Fibroblast of peridontal ligament (primary cell): ENCODE results near the gene TRIP4.
"Not testable (repeated sequence)": the region's sequence is repeated elsewhere in the genome, so short reads cannot be mapped to it uniquely, and the experiment has no call there.

Source experiments
- DNase-seq: peaks from one replicate; pipeline ENCODE4 v3.0.0-alpha.2; 2010; ENCODE audit errors: extremely low read depth

The TRIP4 gene

DNA sequence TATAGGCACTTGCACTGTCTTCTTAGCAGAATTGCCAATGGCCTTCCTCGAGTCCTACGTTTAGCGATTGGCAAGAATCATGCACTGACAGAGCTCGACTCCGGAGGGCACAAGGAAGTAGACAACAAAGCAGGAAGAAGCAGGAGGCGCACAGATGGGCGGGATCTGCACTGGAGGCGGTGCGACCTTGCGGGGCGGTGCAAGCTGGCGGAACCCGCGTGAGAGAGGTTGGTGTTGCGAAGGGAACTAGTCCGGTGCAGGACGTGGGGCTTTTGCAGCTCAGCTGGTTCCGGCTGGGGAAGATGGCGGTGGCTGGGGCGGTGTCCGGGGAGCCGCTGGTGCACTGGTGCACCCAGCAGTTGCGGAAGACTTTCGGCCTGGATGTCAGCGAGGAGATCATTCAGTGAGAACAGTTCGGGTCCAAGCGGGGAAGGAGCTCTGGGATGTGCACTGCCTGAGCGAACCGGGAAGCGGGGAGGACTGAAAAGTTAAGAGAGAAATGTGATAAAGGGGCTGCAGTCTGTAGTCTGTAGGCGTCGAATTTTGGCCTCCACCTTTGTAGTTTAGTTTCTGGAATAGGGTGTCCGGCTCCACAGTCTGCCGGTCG is at the start of gene TRIP4:
TRIP4 (plus strand) TSS at position 275 of the 607 bp plus-strand sequence; CDS start at position 303, 28 bp downstream.
- DNase-seq = peak; percentile 97

DNA sequence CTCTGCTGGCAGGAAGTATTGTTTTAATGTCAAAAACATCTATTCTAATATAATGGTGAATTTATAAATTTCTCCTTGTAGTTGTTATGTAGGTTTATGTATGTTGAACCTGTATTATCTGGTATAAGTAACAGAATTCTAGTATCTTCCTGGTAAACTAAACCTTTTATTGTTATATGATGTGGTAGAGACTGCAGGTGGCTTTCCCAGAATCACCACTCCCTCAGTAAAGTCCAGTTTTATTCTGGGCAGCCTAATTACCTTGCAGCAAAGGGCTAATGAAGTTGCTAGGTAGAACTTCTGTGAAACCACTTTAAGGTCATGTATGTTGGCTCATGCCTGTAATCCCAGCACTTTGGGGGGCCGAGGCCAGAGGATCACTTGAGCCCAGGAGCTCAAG is 47.3 kb upstream of the TRIP4 start:
- DNase-seq = no peak

DNA sequence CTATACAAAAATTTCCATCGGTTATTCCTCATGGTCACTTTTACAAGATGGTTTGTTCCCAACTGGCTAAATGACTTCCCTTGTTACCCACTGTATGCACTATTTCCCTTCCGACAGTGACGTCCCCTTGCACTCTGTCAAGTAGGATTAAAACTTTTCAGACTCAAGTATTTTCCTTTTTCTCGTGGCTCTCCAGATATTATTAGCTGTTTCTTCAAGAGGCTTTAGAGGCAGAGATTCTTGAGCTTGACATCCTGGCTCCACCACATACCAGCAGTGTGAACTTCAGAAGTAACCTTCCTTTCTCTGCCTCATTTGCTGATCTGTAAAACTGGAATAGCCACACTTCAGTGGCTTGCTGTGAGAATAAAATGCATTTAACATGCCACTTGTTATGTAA is 45.7 kb upstream of the TRIP4 start:
- no peak for DNase-seq

DNA sequence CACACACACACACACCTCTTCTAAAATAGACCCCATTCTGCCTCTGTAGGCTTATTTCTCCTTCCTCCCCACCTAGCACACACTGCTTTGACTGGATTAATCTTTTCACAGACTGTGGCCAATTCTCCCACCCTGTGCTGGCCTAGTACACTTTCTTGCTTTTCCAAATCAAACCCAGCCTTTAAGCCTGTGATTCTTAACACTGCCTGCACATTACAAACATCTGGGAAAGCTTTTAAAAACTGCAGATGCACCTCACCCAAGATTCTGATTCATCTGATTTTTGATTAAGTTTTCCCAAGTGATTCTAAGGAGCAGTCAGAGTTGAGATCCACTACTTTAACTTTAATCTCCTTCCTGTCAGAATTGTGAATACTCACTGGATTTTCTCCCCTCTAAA is 44.4 kb upstream of the TRIP4 start:
- peak; percentile 75 for DNase-seq

DNA sequence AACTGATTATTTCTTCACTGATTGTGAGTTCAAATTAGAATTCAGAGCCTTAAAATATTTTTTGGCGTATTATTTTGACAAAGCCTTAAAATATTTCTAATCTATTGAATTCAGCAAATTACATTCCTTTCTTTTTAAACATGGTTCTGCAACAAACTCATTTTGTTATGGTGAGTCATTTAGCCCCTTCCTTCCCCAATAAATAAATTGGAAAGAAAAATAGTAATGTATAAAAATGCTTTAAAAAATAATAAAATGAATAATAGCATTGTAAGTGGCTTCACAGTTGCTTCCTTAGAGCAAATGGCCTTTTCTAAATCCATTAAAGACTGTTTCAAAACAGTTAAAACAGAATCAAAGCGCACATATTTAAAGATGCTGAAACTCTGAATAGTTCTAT is 43.8 kb upstream of the TRIP4 start:
- DNase-seq = peak; percentile 27

DNA sequence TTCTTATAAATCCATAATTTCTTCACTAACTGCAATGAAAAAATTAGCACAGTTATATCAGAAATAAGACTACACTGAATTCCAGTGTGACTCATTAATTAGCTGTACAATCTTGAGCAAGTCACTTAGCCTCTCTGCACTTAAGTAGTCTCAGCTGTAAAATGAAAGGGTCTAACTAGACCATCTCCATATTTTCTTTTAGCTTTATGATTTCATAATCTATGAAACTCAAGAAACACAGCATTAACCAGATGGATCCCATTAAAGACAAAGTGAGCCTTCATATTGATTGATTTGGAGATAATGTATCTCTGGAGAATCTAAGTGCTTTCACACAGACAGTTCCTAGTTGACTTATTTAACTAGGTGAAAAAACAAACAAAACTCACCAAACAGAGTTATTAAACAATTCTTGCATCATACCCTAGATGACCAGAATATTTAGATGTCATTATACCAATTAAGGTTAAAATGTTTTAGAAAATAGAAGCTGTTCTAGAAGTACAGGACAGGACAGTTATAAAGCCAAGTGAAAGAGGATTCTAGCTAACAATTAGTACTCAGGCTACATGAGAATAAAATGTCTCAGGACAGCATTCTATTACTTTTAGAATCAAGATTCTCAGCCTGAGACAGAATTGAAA is 42.9 kb upstream of the TRIP4 start:
- peak; percentile 67 for DNase-seq

DNA sequence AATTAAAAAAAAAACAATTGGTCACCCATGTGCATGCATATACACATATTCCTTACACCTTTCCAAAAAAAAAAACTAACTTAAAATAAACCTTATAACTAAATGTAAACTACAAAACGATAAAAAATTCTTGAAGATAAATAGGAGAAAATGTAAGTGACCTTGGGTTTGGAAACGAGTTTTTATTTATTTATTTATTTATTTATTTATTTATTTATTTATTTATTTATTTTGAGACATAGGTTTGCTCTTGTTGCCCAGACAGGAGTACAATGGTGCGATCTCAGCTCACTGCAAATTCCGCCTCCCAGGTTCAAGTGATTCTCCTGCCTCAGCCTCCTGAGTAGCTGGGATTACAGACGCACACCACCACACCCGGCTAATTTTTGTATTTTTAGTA is 41.4 kb upstream of the TRIP4 start:
- DNase-seq = not testable (repeated sequence)

DNA sequence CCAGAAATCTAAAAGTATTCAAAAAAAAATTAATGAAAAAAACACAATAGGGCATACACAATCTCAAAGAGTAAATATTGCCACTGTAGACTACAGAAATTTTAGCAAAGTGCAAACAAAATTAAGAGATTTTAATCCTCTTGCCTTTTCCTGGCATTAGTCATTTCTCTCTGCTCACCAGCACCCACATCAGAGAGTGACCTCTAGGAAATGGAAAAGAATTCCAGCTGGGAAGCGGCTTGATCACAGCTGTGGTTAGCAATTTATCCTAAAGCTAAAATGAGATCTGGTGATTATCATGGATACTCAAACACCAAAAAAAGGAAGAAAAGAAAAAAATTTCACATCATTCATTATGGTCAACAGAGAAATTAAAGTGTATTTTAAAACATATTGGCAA is 39.2 kb upstream of the TRIP4 start:
- DNase-seq = peak; percentile 38

DNA sequence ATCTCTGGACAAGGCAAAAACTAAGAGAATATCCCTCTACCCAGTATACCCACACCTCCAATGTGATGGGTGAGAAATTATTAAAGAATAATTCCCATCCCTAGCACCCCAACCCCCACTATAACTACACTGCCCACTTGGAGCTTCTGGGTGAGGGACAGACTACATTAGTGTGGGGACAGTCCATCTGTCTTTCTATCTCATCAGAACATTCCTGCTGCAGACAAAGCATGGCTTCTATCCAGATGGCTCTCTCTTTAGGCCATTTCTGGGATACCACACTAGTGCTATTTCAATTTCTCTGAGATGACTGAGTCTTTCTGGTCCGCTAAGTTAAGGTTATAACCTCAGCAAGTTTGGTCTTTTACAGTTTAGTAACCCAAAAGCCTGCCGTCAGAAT is 38.3 kb upstream of the TRIP4 start:
- DNase-seq = no peak

DNA sequence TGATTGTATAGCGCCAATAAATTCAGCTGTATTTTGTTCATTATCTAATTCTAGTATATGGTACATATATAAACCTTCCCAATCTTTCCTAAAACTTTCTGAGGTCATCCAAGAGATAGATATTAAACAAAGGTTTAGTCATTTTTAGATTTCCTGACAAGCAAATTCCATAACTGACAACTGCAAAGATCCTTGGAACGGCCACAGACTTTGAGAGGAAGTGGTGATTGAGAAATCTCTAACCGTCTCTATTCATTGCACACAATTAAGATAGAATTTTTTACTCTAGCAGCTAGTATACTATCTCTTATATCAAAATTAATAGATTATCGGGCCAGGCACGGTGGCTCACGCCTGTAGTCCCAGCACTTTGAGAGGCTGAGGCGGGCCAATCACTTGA is 36.4 kb upstream of the TRIP4 start:
- no peak for DNase-seq

DNA sequence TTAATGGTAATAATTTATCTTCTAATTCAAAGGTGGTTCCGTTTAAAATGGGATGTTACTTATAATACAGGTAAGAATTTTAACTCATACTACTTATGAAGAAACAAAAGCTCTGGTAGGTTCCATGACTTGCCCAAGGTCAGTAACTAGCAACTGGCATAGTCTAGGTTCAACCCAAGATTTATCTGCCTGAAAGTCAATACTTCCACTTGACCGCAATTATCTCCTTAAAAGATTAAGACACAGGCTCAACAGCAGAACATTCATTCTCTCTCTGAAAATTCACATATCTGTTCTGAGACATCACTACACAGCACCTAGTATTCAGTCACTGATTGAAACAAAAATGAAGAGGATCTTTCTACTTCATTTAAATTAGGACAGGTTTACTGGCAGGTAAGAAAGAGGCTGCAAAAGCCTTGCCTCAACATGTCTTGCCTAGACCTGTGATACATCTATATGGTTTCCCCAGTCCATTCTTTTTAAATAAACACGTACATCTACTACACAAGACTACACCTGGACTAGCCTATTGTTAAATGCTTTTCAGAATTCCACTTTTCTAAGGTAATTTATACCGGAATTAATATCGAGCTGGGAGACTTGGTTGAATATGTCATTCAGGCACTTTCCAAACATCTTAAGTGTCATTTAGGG is 32.8 kb upstream of the TRIP4 start:
- DNase-seq = no peak

DNA sequence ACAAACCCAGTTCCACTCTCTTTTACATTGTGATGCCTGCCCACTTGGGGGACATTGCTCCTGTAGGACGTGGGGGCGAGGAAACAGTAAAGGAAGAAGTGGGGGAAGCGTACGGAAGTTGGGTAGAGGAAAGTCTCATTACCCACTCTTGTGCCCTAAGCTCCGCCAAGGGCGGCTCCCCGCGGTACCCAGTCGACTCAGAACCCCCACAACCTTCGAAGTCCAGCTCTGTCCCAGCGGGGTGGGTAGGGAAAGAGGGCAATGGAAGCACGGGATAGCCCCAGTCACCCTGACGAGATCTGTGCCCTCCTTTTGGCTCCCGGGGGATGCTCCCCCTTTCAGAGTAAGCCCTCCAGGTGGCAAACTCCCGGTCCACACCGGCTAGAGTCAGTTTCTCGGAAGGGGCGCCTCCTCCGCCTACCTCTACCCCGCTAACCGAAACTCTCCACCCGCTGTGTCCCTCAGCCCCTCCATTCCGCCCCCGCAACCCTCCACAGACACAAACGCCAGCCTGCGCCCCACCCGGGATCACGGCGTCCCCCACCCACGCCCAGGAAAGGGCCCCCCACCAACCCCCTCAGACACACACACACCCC is 32.2 kb upstream of the TRIP4 start:
- DNase-seq = no peak

DNA sequence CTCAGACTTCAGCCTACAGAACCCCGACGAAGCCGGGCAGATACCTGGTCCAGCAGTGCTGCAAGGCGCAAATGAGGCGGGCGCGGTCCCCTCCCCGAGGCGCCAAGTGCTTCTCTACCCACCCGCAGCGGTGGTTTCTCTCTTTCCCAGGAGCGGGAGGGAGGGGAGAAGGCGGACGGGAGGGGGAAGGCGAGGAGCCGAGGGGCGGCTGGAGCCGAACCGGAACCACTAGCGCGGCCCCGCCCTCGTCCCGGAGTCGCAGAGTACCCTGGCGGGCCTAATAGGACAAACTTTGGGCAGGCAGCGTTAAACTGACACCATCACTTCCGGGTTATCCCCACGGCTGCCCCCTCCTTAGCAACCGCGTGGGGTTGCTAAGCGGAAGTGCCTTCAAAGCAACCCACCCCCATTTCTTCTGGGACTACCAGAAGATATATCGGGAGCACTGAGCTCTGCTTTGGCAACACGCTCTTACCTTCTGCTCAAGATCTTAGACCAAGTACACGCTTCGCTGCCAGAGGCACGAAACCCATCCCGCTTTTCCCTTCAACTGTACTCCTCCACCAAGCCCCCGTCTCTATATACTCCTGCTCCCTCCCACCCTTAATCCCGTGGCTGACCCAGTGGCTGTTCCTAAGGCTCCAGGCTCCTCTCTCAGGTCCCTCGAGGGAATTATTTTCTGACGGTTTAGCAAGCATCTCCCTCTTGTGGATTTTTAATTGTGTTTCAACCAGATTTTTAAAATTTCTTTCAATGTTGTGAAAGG is 31.5 kb upstream of the TRIP4 start, which contains the start of gene CSNK1G1:
CSNK1G1 (minus strand) TSS at position 230 of the 766 bp plus-strand sequence. CDS start 55,674 bp downstream, outside the sequence.
- DNase-seq = peak; percentile 96

DNA sequence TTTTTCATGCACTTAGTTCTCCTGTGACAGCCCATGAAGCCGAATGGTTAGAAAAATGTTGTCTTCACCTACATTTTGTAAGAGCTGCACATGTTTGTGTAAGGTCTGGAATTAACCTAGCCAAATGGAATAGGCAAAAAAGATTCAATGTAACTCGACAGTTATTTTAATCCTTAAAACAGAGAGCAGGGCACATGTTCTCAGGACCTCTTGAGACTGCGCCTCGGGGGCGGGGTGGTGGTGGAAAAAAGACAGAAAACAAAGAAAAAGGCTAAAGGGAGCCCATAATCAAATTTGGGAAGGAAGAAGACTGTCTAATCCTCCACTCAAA is 31.0 kb upstream of the TRIP4 start:
- DNase-seq = no peak

DNA sequence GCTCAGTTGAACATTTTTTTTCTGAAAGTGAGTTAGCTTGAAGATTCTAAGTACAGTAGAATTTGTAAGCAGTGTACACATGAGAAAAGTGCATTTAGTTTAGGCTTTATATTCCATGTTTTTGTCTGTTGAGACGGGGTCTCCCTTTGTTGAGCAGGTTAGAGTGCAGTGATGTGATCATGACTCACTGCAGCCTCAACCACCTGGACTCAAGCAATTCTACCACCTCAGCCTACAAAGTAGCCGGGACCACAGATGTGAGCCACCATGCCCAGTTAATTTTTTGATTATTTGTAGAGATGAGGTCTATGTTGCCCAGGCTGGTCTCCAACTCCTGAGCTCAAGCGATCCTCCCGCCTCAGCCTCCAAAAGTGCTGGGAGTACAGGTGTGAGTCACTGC is 26.4 kb upstream of the TRIP4 start:
- no peak for DNase-seq

DNA sequence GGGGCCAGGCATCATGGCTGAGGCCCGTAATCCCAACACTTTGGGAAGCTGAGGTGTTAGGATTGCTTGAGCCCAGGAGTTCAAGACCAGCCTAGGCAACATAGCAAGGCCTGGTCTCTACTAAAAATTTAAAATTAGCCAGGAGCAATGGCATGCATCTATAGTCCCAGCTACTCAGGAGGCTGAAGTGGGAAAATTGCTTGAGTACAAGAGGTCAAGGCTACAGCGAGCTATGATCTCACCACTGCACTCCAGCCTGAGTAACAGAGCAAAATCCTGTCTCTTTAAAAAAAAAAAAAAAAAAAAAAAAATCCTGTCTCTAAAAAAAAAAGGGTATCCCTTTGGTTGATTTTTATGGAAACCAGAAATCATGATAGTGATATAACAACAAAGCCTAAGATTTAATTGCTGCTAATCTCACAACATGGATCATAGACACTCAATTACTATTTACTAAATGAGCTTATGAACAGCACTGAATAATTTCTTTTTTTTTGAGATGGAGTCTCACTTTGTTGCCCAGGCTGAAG is 18.5 kb upstream of the TRIP4 start:
- no peak for DNase-seq

DNA sequence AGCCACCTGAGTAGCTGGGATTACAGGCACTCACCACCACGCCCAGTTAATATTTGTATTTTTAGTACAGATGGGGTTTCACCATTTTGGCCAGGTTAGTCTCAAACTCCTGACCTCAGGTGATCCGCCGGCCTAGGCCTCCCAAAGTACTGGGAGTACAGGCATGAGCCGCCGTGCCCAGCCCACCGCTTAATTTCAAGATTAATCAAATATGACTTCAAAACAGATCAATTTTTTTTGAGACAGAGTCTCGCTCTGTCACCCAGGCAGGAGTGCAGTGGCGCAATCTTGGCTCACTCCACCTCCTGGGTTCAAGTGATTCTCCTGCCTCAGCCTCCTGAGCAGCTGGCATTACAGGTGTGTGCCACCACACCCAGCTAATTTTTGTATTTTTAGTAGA is 16.3 kb upstream of the TRIP4 start:
- DNase-seq = not testable (repeated sequence)

DNA sequence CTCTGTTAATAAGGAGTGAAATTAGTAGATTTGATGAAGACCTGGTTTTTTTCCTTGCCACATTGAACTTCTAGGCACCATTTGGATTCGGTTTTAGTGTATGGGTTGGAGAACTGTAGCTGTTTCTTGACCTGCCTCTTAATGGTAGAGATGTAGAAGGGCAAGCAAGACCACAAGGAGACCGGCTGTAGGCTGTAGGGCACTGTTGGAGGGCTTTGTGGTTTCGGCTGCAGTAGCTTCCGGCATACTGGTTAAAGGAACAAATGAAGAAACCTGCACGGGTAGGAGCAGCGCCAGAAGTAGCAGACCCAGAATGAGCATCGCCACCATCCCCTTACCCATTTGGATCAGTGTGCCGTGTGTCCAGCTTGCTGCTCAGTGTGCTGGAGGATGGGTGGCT is 14.3 kb upstream of the TRIP4 start:
- no peak for DNase-seq

DNA sequence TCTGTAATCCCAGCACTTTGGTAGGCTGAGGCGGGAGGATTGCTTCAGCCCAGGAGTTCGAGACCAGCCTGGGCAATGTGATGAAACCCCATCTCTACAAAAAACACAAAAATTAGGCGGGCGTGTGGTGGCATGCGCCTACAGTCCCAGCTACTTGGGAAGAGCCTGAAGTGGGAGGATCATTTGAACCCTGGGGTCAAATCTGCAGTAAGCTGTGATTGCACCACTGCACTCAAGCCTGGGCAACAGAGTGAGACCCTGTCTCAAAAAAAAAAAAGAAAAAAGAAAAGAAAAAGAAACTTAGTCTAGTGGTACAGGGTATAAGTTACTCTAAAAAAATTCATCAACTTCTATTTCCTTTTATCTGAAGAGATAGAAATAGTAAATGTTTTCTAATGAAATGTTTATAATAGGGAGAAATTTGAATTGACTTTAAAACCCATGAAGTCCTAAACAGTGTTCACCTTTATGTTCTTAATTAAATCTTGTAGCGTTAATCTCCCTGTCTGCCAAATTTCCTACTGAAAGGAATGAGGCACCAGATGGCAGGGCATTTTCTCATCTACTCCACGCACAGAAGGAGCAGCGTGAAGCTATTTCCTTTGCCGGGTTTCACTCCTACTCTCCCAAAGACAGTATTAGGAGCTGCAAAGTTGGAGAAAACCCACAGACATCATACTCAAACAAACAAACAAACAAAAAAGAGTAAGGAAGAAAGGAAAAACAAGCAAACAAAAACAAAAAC is 8.2 kb upstream of the TRIP4 start:
- peak; percentile 44 for DNase-seq

DNA sequence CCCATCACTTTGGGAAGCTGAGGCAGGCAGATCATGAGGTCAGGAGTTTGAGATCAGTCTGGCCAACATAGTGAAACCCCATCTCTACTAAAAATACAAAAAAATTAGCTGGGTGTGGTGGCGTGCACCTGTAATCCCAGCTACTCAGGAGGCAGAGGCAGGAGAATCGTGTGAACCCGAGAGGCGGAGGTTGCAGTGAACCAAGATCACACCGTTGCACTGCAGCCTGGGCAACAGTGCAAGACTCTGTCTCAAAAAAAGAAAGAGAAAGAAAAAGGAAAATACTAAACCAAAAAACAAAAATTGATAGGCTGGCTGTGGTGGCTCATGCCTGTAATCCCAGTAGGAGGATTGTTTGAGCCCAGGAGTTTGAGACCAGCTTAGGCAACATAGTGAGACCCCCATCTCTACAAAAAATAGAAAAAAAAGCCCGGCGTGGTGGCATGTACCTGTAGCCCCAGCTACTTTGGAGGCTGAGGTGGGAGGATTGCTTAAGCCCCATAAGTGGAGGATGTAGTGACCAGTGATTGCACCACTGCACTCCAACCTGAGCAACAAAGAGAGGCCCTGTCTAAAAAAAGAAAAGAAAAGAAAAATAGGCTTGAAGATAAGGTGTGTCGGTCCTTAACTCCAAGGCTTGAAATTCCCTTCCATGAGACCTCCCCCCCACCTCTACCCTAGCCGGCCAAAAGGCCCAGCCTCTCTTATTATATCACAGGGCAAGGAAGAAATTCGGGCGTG is 7.3 kb upstream of the TRIP4 start:
- not testable (repeated sequence) for DNase-seq
